KMS-11 (cell line): ENCODE measurements around the gene MED13L.

Experiments
- H2AFZ ChIP-seq: fragments of 200-600 bp; sonication (generic); 2 replicates; pipeline ENCODE4 v1.6.1; 2016; ENCODE audit warnings: antibody characterized with exemption, mixed run types, low read depth
- H3K27ac ChIP-seq: fragments of 200-600 bp; sonication (generic); 2 replicates; pipeline ENCODE4 v1.6.1; 2016; ENCODE audit warnings: mild to moderate bottlenecking, mixed run types
- H3K27me3 ChIP-seq: fragments of 200-600 bp; sonication (generic); 2 replicates; pipeline ENCODE4 v1.6.1; 2017; ENCODE audit warnings: mild to moderate bottlenecking, low read depth, mixed run types, moderate library complexity; ENCODE audit not compliant: insufficient read depth
- H3K36me3 ChIP-seq: fragments of 200-600 bp; sonication (generic); 2 replicates; pipeline ENCODE4 v1.6.1; 2017; ENCODE audit warnings: mild to moderate bottlenecking, mixed run types; ENCODE audit not compliant: insufficient read depth
- H3K4me1 ChIP-seq: fragments of 200-600 bp; sonication (generic); 2 replicates; pipeline ENCODE4 v1.6.1; 2016; ENCODE audit warnings: mild to moderate bottlenecking, low read depth, mixed run types; ENCODE audit not compliant: poor library complexity, severe bottlenecking
- H3K4me2 ChIP-seq: fragments of 200-600 bp; sonication (generic); 2 replicates; pipeline ENCODE4 v1.7.0; 2016; ENCODE audit warnings: mild to moderate bottlenecking, mixed run types
- H3K4me3 ChIP-seq: fragments of 200-600 bp; sonication (generic); IDR thresholded peaks from 2 replicates; pipeline ENCODE4 v1.6.1; 2017; ENCODE audit warnings: low read depth, low read length, mixed read lengths; ENCODE audit not compliant: insufficient read depth
- H3K79me2 ChIP-seq: fragments of 200-600 bp; sonication (generic); 2 replicates; pipeline ENCODE4 v1.6.1; 2016; ENCODE audit warnings: low read depth, mixed run types; ENCODE audit not compliant: insufficient read depth
- H3K9ac ChIP-seq: fragments of 200-600 bp; sonication (generic); 2 replicates; pipeline ENCODE4 v1.6.1; 2016; ENCODE audit warnings: mild to moderate bottlenecking, mixed run types
- H4K20me1 ChIP-seq: fragments of 200-600 bp; sonication (generic); 2 replicates; pipeline ENCODE4 v1.6.1; 2016; ENCODE audit warnings: mild to moderate bottlenecking, mixed run types; ENCODE audit not compliant: insufficient read depth
- TF ChIP-seq, protein P1 (sequence below): fragments of 200-600 bp; sonication (generic); conservative IDR thresholded peaks from 2 replicates; pipeline ENCODE4 v1.6.1; 2017; ENCODE audit warnings: low read depth, mild to moderate bottlenecking, antibody characterized with exemption, low read length, moderate library complexity, mixed read lengths

The MED13L gene

DNA sequence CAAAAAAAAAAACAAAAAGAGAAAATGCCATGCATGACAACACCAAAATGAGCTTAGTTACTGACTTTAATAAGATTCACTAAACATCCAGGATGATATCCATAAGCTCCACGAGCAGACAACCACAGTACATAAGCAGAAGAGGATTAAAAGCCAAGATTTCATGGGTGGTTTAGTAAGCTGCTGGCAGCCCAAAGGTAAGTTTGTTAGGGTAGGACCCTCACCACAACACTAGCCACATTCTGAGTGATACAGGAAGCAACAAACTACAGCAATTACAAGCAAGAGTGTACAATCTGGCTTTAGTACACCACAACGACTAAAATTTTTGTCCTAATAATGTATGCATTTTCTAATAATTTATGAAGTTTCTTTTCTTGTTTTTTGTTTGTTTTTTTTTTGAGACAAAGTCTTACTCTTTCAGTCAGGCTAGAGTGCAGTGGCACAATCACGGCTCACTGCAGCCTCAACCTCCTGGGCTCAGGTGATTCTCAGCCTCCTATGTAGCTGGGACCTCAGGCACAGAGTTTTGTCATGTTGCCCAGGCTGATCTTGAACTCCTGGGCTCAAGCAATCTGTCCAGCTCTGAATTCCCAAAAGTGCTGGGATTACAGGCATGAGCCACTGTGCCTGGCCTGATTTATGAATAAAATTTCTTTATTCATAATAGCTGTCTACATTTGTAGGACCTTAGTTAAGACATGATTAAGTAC, 221.4 kb downstream of the MED13L start:
- Histone ChIP-seq H4K20me1 (no peaks in the 10 kb centered on the region), H3K27me3 (no peaks in the 10 kb centered on the region), H3K27ac (no peak overlapping the region), H3K4me2 (no peak overlapping the region), H3K4me3 (no peak overlapping the region), H3K36me3 (no peaks in the 10 kb centered on the region), H3K4me1 (peaks cover 8% of the 10 kb centered on the region), H2AFZ (no peak overlapping the region), H3K9ac (no peak overlapping the region), H3K79me2 (peaks cover 22% of the 10 kb centered on the region; the same call in 1 of the 2 replicates)
- TF ChIP-seq, protein P1, sequence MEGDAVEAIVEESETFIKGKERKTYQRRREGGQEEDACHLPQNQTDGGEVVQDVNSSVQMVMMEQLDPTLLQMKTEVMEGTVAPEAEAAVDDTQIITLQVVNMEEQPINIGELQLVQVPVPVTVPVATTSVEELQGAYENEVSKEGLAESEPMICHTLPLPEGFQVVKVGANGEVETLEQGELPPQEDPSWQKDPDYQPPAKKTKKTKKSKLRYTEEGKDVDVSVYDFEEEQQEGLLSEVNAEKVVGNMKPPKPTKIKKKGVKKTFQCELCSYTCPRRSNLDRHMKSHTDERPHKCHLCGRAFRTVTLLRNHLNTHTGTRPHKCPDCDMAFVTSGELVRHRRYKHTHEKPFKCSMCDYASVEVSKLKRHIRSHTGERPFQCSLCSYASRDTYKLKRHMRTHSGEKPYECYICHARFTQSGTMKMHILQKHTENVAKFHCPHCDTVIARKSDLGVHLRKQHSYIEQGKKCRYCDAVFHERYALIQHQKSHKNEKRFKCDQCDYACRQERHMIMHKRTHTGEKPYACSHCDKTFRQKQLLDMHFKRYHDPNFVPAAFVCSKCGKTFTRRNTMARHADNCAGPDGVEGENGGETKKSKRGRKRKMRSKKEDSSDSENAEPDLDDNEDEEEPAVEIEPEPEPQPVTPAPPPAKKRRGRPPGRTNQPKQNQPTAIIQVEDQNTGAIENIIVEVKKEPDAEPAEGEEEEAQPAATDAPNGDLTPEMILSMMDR, result no peak

DNA sequence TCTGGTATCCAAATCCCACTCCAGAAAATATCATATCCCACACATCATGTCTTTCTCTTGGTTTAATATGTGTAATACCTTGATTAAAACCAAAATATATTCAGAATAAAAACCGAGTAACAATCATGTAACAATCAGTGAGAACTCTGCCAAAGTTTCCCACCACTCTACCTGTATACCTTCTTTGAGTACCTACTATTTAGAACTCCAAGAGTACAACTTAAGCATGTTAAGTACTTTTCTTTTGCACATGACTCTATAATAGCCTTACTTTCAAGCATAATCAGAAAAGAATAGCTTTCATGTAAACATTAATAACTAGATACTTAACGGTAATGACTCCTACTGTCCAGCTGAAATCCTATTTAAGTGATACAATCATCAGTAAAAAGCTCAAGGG, 223.2 kb downstream of the MED13L start:
- Histone ChIP-seq H4K20me1 (no peaks in the 10 kb centered on the region), H3K27ac (no peak overlapping the region), H3K4me1 (peaks cover 19% of the 10 kb centered on the region)

DNA sequence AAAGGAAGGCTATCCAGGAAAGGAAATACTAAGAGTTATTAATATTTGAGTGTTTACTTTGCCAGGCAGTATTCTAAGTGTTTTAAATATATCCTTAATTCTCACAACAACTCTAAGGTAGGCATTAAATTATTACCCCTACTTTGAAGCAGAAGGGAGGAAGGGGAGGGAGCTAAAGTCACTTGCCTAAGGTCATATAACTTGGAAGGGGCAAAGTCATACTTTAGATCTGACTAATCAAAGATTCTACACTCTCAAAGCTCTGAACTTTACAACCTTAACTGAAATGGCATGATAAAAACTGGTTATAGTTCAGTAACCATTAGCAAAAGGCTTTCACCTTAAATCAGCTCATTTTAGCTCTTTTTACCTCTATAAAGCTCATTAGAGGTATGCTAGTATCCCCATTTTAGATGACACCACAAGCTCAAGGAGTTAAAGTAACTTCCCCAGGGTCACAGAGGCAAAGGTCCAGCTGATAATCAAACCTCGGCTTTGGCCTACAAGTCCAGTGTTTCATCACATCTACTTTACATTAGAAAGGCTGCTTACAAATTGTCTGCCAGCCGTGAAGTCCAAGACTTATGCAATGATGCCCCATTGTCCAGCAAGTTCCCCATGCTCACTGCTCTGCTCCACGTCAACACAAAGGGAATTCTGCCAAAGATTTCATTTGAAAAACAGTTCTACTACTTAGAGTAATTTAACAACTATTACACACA, 223.9 kb downstream of the MED13L start:
- H2AFZ ChIP-seq, result no peak overlapping the region
- TF ChIP-seq, protein P1, result no peak
- H3K4me2 ChIP-seq, result no peak overlapping the region
- H3K79me2 ChIP-seq, result peaks cover 23% of the 10 kb centered on the region; the same call in 1 of the 2 replicates
- peaks cover 25% of the 10 kb centered on the region for H3K4me1 ChIP-seq
- no peaks in the 10 kb centered on the region for H3K27me3 ChIP-seq
- H4K20me1 ChIP-seq, result no peaks in the 10 kb centered on the region
- H3K36me3 ChIP-seq, result no peaks in the 10 kb centered on the region
- H3K4me3 ChIP-seq, result no peak overlapping the region
- H3K9ac ChIP-seq, result no peak overlapping the region
- no peak overlapping the region for H3K27ac ChIP-seq

More for the DNA sequence above, 223.2 kb downstream of the MED13L start:
- Histone ChIP-seq H3K4me3 (no peak overlapping the region), H2AFZ (no peak overlapping the region), H3K79me2 (peaks cover 23% of the 10 kb centered on the region; the same call in 1 of the 2 replicates), H3K4me2 (no peak overlapping the region), H3K9ac (no peak overlapping the region), H3K36me3 (no peaks in the 10 kb centered on the region), H3K27me3 (no peaks in the 10 kb centered on the region)
- TF ChIP-seq, protein P1, result no peak

DNA sequence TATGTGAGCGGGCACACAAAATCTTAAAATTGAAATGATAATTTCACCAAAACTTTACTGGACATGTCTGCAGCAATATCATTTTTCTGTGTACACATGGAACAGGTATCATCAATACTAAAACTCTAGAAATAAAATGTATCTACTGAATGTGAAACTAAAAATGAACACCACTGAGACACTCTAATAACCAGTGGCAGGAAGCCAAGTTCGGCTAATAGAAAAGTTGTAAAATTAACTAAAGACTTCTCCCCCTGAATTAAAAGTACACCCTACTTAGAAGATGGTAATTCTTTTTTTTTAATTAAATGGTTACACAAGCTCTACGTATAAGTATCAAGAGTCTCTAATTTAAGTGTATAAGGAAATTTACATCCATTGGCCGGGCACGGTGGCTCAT, 227.2 kb downstream of the MED13L start:
- Histone ChIP-seq H3K27ac (no peak overlapping the region), H3K4me2 (peak overlapping the region; percentile 41; the same call in 1 of the 2 replicates), H3K27me3 (no peaks in the 10 kb centered on the region), H3K9ac (no peak overlapping the region), H3K4me1 (peaks cover 58% of the 10 kb centered on the region), H4K20me1 (no peaks in the 10 kb centered on the region), H2AFZ (no peak overlapping the region), H3K36me3 (no peaks in the 10 kb centered on the region), H3K4me3 (no peak overlapping the region), H3K79me2 (peaks cover 21% of the 10 kb centered on the region; the same call in 1 of the 2 replicates)
- TF ChIP-seq, protein P1, result no peak
